Endothelial cell of hepatic sinusoid (primary cell): Measurements from ENCODE around the gene BEST1.

Source experiments
- in situ Hi-C: cut with HindIII; loops from 2 replicates; pipeline ENCODE4 v1.10.0; 2017; ENCODE audit warnings: low sequenced_read_pairs

Gene BEST1

GRCh38 chr11:62010935-62011528 is 60.9 kb downstream of the BEST1 start:
- in situ Hi-C loops = no loop called here

- in situ Hi-C loops = no loop called here
Observed at GRCh38 chr11:62011881-62012280, 61.7 kb downstream of the BEST1 start.

- in situ Hi-C loops = no loop called here
Observed at GRCh38 chr11:62012451-62012831, 62.3 kb downstream of the BEST1 start.

GRCh38 chr11:62012832-62013461 is 62.8 kb downstream of the BEST1 start:
- in situ Hi-C loops = no loop called here
